T follicular helper cell (primary cell): ENCODE data around the gene LYPD3.
A peak's percentile ranks its signal among the peaks of the same experiment; 100 is the strongest.

ENCODE experiments used
- DNase-seq: peaks from one replicate; pipeline ENCODE4 v3.0.0-alpha.2; 2020; ENCODE audit warnings: low read depth

LYPD3 gene

DNA sequence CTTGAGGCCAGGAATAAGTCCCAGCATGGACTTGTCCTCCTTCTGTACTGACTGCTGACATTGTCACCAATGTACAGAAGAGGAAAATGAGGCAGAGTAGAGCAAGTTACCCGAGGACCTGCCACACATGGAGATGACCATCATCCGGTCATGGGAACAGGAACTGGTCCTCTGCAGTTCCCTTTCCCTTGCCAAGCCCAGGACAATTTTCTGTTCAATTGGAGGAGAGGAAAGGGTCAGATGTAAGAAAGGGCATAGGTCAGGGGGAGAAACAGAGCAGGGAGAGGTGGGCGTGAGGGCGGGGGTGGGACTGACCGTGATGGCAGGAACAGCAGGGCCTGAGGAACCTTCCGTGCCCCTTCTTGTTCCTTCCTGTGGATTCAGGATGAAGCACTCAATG is 20.5 kb upstream of the LYPD3 start:
- no peak for DNase-seq

DNA sequence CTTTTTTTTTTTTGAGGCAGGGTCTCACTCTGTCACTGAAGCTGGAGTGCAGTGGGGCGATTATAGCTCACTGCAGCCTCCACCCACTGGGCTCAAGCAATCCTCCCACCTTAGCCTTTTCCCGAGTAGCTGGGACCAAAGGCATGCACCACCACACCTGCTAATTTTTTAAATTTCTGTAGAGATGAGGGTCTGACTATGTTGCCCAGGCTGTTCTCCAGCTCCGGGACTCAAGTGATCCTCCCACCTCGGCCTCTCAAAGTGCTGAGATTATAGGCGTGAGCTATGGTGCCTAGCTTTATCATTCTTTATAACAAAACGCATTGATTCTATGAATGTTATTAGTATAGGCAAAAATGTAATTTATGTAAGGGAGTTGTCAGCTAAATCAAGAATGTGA is 17.9 kb upstream of the LYPD3 start:
- no peak for DNase-seq

DNA sequence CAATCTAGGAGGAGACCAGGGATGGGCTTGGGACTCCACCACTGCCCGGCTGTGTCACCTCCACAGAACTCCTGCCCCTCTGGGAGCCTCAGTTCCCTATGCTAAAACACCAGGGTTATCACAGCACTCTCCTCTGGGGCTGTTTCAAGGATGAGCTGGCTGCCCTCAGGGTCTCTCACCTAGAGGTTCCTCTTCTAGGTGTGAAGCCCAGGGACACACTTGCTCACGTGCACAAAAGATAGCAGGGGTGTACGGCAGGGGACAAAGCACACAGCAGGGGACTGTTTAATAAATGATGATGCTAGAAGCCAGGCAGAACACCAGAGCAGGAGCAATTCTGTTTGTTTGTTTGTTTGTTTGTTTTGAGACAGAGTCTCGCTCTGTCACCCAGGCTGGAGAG is 16.8 kb upstream of the LYPD3 start:
- DNase-seq = no peak

DNA sequence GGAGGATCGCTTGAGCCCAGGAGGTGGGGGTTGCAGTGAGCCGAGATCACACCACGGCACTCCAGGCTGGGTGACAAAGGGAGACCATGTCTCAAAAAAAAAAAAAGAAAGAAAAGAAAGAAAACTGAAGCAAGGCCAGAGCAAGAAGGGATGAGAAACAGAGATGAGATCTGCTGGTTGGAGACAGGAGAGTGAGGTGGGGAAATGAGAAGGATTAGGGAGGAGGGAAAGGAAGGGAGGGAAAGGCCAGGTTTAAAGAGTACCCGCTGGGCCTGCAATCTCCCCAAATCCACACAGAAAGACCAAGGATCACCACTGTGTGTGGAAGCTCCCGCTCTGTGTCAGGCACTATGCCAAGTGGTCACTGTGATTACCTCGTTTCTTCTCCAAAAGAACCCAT is 16.3 kb upstream of the LYPD3 start:
- no peak for DNase-seq

DNA sequence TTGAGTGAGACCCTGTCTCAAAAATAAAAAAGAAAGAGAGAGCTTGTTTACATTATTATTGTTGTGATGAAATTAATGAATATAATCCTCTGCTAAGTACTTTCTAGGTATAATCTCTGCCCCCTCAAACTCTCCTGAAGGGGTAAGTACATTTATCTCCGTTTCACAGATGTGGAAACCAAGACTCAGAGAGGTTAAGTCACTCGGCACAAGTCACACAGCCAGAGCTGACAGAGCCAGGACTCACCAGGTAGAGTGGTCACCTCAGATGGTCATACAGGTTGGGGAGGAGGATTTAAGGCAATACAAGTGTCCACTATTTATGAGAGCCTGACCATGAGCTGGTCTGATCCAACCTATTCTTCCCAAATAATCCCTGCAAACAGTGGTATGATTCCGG is 15.2 kb upstream of the LYPD3 start:
- DNase-seq = no peak

DNA sequence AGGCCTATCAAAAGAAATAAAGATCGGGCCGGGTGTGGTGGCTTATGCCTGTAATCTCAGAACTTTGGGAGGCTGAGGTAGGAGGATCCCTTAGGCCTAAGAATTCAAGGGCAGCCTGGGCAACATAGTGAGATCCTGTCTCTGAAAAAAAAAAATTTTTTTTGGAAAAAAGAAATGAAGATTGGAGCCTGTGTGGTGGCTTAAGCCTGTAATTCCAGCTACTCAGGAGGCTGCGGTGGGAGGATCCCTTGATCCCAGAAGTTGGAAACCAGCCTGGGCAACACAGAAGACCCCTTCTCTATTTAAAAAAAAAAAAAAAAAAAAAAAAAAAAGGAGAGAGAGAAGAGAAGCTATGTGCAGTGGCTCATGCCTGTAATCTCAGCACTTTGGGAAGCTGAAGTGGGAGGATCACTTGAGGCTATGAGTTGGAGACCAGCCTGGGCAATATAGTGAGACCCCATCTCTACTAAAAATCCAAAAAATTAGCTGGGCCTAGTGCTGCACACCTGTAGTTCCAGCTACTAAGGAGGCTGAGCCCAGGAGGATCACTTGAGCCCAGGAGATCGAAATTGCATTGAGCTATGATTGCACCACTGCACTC is 14.7 kb upstream of the LYPD3 start:
- no peak for DNase-seq

DNA sequence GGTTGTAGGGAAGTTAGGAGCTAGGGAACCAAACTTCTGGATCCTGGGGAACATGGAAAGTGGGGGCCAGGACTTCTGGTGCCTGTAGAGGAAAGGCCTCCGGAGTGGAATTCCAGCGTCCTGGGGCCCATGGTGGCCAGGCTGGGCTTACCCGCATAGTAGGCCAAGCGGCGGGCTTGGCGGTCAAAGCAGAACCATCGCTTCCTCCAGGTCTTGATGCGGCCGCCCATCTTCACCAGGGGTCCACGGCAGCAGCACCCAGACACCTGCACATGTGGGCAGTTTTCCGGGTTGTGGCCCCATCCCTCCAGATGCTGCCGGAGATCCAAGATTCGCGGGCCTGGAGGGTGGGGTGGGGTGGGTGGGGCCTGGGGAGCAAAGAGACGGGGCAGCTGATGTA is 13.8 kb upstream of the LYPD3 start:
- DNase-seq = no peak

DNA sequence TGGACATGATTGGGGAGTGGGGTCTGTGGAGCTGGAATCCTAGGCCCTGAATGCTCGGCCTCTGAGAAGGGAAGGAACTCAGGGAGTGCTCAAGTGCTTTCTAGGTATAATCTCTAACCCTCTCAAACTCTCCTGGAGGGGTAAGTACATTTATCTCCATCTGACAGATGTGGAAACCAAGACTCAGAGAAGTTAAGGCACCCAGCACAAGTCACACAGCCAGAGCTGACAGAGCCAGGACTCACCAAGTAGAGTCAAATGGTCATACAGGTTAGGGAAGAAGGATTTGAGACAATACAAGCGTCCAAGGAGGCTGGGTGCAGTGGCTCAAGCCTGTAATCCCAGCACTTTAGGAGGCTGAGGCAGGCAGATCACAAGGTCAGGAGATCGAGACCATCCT is 12.9 kb upstream of the LYPD3 start:
- no peak for DNase-seq

DNA sequence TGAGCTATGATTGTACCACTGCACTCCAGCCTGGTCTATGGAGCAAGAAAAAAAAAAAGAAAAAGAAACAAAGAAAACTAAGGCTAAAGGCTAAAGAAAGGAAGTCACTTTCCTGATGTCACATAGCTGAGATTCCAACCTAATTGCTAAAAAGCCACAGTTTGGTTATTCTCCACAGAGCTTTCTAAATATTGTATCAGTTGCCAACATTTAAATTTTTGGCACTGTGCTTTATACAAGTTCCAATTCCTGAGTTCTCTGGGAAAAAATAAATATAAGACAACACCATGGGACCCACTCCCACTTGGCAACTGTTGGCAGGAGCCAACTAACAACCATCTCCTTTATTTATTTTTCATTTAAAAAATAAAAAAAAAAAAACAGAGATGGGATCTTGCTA is 11.2 kb upstream of the LYPD3 start:
- no peak for DNase-seq

DNA sequence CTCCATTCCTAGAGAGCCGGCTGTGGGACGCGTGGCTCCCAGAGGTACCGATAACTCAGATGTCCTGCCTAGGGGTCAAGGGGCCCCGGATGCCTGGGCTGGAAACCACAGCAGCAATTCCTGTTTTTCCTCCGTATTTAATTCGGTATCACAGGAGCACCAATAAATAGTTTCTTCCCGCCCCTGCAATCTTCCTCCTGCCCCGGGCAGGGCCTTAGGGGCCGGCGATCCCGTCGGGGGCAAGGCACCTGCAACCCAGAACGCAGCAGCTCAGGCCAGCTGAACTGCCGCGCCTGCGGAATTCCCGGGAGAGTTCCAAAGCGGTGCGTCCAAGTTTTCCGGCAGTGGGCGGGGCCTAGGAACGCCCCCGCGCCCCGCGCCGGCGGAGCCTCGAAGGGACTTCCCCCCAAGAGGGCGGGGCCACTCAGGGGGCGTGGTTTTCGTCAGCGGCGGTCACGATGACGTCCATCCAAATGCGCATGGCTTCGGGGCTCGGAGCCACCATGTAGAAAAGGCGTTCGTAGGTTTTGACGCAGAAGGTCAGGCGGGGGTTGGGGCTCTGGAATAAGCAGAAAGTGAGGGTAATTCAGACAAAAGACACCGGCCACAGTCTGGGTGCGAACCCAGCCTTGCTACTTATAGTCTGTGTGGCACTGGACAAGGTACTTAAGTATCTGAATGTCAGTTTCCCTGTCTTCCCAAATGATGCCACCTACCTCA is 9.7 kb upstream of the LYPD3 start:
- DNase-seq = peak; percentile 97

DNA sequence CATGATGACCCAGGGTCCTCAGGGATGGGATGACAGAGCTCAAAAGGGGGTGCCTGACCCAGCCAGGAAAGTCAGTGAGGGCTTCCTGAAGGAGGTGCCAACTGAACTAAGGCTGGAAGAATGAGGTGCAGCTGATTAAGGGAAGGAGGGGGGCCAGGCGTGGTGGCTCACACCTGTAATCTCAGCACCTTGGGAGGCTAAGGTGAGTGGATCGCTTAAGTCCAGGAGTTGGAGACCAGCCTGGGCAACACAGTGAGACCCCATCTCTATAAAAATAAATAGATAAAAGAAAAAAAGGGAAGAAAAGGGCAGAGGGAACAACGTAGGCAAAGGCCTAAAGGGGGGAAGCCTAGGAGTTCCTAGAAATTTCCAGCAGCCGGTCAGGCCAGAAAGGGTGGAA is 9.1 kb upstream of the LYPD3 start:
- no peak for DNase-seq

DNA sequence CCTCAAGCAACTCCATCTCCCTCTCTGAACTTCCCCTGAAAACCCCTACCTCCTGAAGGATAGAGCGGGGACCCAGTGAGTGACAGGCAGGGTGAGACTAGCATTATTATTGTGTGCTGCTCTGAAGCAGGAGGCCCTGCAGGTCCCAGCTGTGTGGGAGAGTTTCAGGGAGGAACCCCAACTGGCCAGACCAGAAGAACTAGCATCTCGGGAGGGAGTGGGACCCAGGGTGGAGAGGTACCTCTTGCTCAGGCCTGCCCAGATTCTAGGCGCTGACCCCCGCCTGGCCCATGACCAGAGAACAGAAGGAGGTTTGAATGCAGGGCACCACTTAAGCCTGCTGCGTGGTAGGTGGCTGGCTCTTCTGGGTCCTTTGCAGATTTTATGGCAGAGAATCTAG is 5.7 kb upstream of the LYPD3 start:
- DNase-seq = no peak

DNA sequence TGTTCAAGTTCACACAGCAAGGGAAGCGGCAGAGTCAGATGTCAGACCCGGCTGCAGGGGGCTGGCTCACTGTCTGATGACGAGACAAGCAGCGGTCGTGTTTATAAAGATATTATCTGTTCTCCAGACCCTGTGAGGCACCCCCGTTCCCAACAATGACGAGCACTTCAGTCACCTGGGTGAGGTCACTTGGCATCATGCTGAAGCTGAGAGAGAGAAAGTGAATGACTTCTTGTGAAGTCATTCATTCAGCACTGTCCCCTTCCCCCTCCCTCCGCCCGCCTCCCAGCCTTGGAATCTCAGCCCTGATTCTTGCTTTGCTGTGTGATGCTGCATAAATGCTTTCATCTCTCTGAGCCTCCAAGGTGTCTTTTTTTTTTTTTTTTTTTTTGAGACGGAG is 4.9 kb upstream of the LYPD3 start:
- peak; percentile 70 for DNase-seq

DNA sequence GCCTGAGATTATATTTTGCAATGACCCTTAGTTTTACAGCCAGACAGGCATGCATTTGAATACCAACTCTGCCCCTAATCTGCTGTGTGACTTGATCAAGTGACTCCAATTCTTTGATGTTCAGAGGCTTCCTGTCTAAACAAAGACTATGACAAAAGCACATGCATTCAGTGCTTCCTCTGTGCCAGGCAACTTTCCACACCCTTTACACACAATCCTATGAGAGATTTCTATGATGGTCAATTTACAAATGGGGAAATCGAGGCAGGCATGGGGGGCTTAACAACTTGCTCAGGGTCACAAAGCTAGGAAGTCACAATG is 3.7 kb upstream of the LYPD3 start:
- DNase-seq = peak; percentile 26

DNA sequence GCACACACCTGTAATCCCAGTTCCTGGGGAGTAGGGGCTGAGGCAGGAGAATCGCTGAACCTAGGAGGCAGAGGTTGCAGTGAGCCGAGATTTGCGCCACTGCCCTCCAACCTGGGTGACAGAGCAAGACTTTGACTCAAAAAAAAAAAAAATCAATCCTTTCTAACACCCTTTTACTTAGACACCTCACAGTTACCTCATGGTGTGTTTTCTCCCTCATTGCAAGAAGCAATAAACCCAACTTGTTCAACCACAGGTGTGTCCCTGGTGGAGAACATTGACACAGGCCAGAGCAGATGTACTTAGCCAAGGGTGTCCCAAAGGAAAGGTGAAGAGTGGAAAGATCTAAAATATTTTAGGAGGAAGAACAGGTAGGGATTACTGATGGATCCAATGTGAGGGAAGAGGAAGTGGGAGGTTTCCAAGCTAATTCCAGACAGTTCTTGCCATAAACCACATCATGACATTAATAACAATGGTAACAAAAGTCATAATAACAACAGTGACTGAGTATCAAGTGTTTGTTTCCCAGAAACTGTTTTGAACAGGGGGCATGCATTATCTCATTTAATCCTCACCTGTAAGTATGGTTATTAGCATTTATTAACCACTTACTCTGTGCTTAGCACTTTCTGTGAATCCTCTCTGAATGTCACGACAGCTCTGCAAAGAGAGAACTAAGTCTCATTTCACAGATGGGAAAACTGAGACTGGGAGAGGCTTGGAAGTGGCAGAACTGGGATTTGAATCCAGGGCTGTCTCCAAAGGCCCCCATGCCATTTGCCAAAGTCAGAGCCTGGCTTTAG is 3.1 kb upstream of the LYPD3 start:
- no peak for DNase-seq

DNA sequence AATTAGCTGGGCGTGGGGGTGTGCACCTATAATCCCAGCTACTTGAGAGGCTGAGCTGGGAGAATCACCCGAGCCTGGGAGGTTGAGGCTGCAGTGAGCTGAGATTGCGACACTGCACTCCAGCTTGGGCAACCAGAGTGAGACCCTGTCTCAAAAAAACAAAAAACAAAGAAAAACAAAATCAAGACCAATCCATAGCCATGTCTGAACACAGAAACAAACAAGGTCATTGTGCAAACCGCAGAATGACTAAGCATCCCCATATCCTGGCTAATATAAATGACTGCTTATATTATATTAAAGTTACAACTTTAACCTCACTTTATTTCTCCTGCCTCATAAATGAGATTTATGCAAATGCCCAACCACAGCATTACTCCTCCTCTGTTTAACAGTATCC is 2.3 kb upstream of the LYPD3 start:
- DNase-seq = no peak

DNA sequence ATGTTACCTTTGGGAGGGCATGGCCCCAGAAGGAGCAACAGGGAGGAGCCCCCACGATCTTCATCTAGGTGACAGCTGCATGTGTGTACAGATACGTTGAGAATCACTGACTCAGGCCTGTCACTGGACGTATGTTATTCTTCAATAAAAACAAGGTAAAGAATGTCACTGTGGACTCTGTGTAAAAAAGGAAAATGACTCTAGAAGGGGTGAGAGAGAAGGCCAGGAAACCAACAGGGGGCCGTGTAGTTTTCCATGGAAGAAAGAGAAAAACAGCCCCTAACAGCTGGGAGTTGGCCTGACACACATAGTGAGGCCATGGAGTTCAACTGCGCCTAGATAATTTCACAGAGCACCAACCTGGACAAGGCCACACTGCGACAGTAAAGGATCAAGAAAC is 1.9 kb upstream of the LYPD3 start:
- DNase-seq = no peak

DNA sequence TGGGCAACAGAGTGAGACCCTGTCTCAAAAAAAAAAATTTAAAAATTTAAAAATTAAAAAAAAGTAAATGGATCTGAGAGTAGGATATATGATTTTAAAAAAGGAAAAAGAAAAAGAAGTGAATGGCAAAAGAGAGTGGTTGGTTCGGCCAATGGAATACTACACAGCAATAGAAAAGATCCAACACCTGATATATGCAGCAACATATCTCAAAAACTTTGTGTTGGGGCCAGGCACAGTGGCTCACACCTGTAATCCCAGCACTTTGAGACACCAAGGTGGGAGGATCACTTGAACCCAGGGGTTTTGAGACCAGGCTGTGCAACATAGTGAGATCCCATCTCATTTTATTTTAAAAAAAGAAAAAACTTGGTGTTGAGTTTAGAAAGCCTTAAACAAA is 1.4 kb upstream of the LYPD3 start:
- no peak for DNase-seq

DNA sequence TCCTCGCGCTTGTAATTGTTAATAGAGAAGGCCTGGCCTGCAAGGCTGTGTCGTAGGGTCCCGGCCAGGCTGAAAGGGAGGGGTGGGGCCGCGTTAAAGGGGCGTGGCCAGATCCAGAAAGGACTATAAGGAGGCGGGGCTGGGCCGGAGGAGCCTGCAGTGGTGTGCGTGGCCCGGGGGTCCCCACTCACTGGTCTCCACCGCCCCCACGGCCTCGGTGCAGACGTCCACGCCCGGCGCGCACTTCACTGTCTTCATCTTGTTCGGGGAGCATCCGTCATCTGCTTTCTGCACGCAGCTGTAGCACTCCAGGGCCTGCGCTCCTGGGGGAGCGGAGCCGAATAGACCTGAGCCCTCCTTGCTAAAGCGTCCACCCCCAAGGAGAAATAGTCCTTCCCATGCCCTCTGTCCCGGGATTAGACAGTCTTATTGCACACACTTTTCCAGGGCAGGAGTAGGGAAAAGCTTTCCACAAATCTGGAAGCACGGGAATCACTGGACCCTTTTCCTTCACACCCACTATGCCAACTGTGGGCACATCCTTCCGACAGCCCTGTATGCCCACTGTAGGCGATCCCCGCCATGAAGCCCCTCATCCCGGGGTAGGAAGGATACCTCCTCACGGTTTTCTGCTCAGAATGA is 1.2 kb downstream of the LYPD3 start:
- DNase-seq = no peak

DNA sequence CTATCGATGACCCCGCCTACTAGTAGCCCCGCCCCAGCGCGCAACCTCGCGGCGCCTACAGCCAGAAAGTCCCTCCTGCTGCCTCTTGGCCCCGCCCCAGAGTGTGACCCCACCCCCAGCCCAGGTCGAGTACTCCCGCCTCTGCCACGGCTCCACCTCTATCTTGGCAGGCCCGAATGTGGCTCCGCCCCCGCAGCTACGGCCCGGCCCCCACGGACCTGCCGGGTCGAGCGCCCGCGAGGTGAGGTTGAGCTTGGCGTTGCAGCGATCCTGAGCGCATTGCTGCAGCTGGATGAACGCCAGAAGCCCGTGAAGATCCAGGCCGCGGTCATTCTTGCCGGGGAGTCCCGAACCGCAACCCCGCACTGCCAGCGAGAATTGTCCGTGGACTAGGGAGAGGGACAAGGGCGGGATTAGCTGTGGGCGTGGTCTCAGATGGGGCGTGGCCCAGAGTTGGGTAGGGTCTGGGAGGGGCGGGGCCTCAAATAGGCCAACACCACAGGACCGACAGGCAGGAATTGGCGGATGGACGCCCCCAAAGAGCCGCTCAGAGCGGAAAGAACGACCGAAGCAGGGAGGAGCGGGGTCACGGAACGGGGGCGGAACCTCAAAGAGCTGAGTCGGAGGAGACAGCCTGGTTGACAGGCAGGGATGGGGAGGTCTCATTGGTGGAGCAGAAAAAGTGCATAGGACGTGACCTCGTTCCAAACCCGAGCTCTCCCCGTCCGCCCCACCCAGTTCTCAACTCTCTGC is 1.9 kb downstream of the LYPD3 start:
- DNase-seq = peak; percentile 100

DNA sequence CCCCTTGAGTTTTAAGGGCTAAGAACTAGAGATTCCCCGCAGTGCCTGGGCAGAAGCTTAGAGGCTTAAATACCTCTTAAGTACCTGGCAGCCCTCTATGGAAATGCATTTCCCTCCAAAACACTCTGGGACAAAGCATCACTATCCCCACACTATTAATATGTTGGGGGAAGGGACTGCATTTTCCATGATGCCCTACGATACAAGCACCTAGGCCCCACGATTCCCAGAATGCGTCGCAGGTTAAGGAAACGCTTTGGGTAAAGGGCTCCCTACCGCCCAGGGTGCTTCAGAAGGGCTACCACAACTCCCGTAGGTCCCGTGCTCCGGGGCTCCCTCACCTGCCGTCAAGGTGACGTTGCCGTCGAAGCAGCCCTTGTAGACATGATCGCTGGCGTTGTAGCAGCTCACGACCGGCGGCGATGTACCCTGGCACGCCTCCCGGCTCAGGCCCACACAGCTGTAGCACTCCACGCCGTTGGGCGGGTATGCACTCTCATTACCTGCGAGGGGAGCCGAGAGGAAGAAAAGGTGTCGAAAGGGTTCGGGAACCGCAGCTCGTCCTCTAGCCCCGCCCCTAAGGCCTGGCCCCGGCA is 2.5 kb downstream of the LYPD3 start:
- no peak for DNase-seq

DNA sequence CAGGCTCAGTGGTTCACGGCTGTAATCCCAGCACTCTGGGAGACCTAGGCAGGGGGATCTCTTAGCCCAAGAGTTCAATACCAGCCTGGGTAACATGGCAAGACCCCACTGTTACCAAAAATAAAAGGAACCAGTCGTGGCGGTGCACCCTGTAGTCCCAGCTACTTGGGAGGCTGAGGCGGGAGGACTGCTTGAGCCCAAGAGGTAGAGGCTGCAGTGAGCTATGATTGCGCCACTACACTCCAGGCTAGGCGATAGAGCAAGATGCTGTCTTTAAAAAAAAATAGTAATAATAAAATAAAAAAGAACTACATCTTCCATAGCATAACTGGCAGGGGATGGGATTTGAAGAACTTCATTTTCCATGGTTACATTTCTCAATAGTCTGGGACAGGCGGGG is 3.0 kb downstream of the LYPD3 start:
- DNase-seq = no peak
